HG02798 (cell line): ENCODE results near the gene PDE7B.
A peak's percentile ranks its signal among the peaks of the same experiment; 100 is the strongest.

Experiments used
- ATAC-seq: cut with Tn5 transposase; IDR thresholded peaks from one replicate; pipeline ENCODE4 v1.9.1; 2021; ENCODE audit warnings: mild to moderate bottlenecking; ENCODE audit not compliant: unreplicated experiment, poor library complexity

The PDE7B gene

GRCh38 chr6:135851442-135852271 lies at the start of gene PDE7B:
PDE7B (plus strand) TSS chr6:135851701.
- peak; percentile 77 for ATAC-seq

GRCh38 chr6:135801755-135802465 lies 49.6 kb upstream of the PDE7B start:
- no peak for ATAC-seq

DNA sequence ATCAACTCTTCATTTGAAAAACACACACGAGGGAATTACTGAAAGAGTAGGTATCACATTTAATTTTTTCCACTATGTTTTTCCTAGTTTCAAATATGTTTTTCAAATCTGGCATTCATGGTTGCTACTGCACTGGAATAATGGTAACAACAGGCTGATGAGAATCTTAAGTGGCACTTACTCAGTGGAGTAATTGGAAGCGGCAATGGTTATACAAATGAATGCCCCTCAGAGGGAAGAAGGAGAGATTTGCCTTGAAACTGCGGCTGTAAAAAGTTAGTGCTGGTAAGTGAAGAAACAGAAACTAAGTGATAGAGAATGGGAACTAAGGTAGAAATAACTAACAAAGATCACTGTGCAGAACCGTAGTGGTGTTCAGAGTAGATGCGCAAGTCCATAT lies 41.0 kb upstream of the PDE7B start:
- no peak for ATAC-seq

DNA sequence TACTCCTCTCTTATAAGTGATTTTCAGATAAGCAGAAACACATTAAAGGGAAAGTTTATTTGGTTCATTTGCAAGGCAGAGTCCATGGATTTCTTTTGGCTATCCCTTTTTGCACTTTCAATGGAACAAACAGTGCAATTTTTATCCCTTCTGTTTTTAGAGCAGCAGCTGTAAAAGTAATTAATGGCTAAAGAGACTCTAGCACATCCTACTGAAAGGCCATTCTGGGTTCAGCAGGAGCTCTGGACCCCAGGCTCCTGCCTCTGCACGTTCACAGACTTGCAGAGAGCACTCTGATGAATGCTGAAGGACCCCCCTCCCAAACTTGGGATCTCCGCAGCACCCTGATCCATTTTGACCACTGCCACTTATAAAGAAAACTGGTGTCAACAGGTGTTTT lies 40.3 kb upstream of the PDE7B start:
- no peak for ATAC-seq

GRCh38 chr6:135811644-135812526 lies 39.6 kb upstream of the PDE7B start:
- no peak for ATAC-seq

DNA sequence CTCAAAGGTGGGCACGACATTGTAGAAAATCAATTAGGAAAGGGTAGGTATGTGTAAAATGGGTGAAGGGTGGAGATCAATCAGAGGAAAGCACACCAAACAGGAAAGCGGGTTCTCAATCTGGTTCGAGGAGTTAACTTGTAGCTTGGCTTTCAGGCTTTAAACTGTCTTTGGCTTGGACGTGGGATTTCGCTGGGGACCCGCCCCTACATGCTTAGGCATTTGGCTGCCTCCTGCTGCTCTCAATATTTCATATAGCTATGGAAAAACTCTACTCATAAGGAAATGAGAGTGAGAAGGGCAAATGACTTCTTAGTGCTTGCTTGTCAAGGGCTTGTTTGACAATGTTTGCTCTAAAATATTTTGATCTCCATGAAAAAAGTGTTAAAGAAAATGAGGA lies 38.1 kb upstream of the PDE7B start:
- no peak for ATAC-seq

- no peak for ATAC-seq
Observed at GRCh38 chr6:135814043-135814442, 37.5 kb upstream of the PDE7B start.

GRCh38 chr6:135815216-135815615 lies 36.3 kb upstream of the PDE7B start:
- no peak for ATAC-seq

GRCh38 chr6:135817035-135817434 lies 34.5 kb upstream of the PDE7B start:
- ATAC-seq, result no peak

GRCh38 chr6:135819665-135820064 lies 31.8 kb upstream of the PDE7B start:
- no peak for ATAC-seq

- ATAC-seq, result no peak
Observed at GRCh38 chr6:135820340-135820739, 31.2 kb upstream of the PDE7B start.

- no peak for ATAC-seq
Observed at GRCh38 chr6:135823851-135824250, 27.6 kb upstream of the PDE7B start.

DNA sequence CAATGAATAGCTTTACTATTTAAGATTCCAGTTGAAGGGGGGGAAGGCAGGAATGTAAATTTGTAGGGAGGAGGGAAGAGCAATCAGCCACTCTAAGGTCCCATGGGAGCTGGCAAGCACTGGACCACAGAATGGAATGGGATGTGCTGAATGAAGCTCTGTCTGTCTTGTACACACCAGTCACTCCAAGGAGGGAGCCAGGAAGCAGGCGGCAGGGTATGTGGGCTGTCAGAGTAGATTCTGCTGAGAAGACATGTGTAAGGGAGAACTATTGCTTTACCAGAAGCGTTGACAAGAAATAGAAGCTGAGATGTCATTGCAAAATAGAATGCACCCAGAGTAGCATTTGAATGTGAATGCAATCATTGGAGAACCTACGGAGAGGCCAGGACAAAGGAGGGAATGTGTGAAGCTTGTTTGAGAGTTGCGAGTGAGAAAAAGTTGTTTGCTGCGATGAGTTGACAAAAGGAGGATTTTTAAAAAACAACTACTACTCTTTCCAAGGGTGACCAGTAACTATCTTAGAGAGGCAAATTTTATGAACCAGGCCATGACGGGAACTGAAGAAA lies 25.2 kb upstream of the PDE7B start:
- ATAC-seq, result no peak

GRCh38 chr6:135828021-135828420 lies 23.5 kb upstream of the PDE7B start:
- ATAC-seq, result no peak

- no peak for ATAC-seq
Observed at GRCh38 chr6:135830452-135830881, 21.0 kb upstream of the PDE7B start.

DNA sequence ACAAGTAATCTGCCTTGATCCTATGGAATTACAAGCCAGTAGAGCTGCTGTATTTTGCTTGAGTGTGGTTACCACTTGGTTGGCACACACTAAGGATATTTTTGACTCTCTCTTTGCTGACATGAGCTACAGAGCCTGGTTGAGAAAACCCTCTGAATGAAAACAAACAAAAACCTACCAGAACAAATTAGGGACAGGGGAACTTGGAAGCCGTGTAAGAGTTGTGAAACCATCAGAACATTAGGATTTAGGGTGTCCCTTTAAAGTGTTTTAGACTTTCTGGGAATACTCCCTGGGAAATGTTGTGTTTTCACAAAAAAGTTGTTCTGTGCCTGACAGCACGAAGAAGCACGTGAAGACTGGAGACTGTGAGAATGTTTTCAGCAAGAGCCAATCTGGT lies 20.5 kb upstream of the PDE7B start:
- ATAC-seq, result no peak

GRCh38 chr6:135832166-135832565 lies 19.3 kb upstream of the PDE7B start:
- no peak for ATAC-seq

DNA sequence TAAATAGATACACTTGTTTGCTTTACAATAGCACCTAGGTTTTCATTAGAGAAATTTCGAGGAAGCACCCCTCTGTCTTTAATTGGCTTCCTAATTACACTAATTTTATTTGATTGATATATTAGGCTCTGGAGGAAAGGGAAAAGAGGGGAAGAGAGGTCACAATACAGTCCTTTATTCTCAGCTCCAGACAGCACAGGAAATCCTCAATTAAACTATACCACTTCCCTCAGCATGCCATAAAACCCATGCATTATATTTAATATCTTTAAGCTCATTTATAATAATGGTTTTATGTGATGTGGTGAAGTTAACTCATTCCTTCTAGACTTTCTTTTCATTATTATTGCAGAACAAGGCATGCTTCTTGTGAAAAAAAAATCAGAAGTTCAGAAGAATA lies 17.7 kb upstream of the PDE7B start:
- no peak for ATAC-seq

- ATAC-seq, result no peak
Observed at GRCh38 chr6:135837735-135838449, 13.6 kb upstream of the PDE7B start.

DNA sequence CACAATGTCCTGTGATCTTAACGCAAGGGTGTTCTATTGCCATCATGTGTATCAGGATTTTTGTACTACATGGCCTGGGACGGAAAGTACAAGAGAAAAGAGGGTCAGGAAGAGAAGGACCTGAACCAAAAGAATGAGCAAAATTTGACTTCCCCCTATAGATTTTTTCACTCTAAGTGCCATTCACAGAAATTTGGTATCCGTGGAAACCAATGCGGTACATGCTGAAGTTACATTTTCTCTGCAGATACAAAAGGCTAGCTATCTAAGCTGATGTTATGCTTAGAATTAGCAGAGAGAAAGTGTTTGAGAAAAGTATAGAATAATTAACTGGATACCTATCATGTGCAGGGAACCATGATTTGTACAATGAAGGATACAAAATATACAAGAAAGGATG lies 12.4 kb upstream of the PDE7B start:
- ATAC-seq, result no peak
